Measurements from ENCODE around the gene CCL27. TPM values are rescaled to one million over a fixed set of nuclear protein-coding genes. Genes with fewer than 3 reads are reported as not detected.

Gene CCL27
- not detected for total RNA-seq

- DNase-seq (ENCODE audit: low spot score) = no peak
- ATAC-seq (ENCODE audit: low FRiP score) = no peak
- TF ChIP-seq CTCF (IDR thresholded peaks at IDR 0.05) = no peak
Measured at GRCh38 chr9:34662526-34663302, at the start of gene CCL27. TSS of gene CCL27 (minus strand) at chr9:34662657. CDS start at chr9:34662633, 24 bp downstream.

- no peak for DNase-seq (ENCODE audit: low spot score)
- ATAC-seq (ENCODE audit: low FRiP score) = no peak
- no peak for TF ChIP-seq CTCF (IDR thresholded peaks at IDR 0.05)
Measured at GRCh38 chr9:34712140-34712539, 49.7 kb upstream of the CCL27 start.

- DNase-seq (ENCODE audit: low spot score) (no peak), ATAC-seq (ENCODE audit: low FRiP score) (no peak)
- no peak for TF ChIP-seq CTCF (IDR thresholded peaks at IDR 0.05)
Measured at GRCh38 chr9:34710023-34710422, 47.6 kb upstream of the CCL27 start, which contains the start of gene CCL21. TSS of gene CCL21 (minus strand) at chr9:34710136. CDS start at chr9:34710066, 70 bp downstream.

- ATAC-seq (ENCODE audit: low FRiP score) (no peak), DNase-seq (ENCODE audit: low spot score) (no peak)
- no peak for TF ChIP-seq CTCF (IDR thresholded peaks at IDR 0.05)
Measured at GRCh38 chr9:34709196-34709978, 46.9 kb upstream of the CCL27 start.

GRCh38 chr9:34707130-34707529 lies 44.7 kb upstream of the CCL27 start:
- no peak for TF ChIP-seq CTCF (IDR thresholded peaks at IDR 0.05)
- DNase-seq (ENCODE audit: low spot score) = no peak
- no peak for ATAC-seq (ENCODE audit: low FRiP score)

GRCh38 chr9:34701769-34702736 lies 39.6 kb upstream of the CCL27 start:
- ATAC-seq (ENCODE audit: low FRiP score) (peak; percentile 90), DNase-seq (ENCODE audit: low spot score) (peak; percentile 70)
- peak in 2 of 3 donors; percentile 22 to 87 for TF ChIP-seq CTCF (IDR thresholded peaks at IDR 0.05)
